GM10266 (cell line): ENCODE measurements around the gene C2CD3.
"Not testable (repeated sequence)": the region's sequence is repeated elsewhere in the genome, so short reads cannot be mapped to it uniquely, and the experiment has no call there.

Experiments used
- DNase-seq: peaks from one replicate; pipeline ENCODE4 v3.0.0; 2012; ENCODE audit errors: extremely low spot score
- TF ChIP-seq, protein P1 (sequence below): IDR thresholded peaks from 2 replicates; pipeline ENCODE4 v1.5.1; 2012; ENCODE audit warnings: mild to moderate bottlenecking, low read depth; ENCODE audit not compliant: control insufficient read depth, insufficient read depth; ENCODE audit errors: missing control alignments

The C2CD3 gene

GRCh38 chr11:74094393-74094792, 76.4 kb downstream of the C2CD3 start:
- TF ChIP-seq, protein P1, sequence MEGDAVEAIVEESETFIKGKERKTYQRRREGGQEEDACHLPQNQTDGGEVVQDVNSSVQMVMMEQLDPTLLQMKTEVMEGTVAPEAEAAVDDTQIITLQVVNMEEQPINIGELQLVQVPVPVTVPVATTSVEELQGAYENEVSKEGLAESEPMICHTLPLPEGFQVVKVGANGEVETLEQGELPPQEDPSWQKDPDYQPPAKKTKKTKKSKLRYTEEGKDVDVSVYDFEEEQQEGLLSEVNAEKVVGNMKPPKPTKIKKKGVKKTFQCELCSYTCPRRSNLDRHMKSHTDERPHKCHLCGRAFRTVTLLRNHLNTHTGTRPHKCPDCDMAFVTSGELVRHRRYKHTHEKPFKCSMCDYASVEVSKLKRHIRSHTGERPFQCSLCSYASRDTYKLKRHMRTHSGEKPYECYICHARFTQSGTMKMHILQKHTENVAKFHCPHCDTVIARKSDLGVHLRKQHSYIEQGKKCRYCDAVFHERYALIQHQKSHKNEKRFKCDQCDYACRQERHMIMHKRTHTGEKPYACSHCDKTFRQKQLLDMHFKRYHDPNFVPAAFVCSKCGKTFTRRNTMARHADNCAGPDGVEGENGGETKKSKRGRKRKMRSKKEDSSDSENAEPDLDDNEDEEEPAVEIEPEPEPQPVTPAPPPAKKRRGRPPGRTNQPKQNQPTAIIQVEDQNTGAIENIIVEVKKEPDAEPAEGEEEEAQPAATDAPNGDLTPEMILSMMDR = no peak
- DNase-seq = no peak

DNA sequence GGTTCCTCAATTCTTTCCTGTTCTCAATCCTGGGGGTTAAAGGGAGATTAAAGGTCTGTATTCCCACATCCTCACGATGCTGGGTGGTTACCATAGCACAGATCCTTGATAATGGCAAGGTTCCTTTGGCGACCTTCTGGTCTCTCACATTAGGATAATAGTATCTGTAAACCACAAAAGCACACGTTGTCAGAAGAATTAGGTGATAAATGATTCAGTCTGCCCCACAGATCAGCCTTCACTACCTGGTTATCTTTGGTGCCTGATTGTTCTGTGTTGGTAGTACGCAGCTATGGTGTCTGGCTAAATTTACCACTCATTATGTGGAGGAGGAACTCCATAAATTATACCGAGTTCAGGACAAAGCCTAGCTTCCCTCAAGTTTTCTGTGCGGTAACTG, 78.4 kb downstream of the C2CD3 start:
- no peak for DNase-seq
- TF ChIP-seq, protein P1 = no peak

- TF ChIP-seq, protein P1 = no peak
Measured at GRCh38 chr11:74091549-74091948, 79.3 kb downstream of the C2CD3 start.

DNA sequence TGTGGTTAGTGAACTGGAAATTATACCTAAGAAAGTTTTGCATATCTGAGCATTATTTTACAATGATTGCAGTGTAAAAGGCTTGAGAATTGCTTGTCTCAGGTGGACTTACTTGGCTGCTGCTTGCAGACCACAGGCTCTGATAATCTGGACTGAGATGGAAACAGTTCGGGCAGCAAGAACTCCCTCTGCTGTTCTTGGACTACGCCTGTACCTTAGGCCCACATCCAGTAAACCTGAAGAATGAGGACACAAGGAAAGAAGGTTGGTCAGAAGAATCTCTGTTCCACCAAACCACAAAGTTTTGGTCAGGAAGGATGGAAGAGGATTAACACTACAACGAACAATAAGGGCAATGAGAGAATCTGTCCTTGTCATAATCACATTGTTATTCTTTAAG, 80.1 kb downstream of the C2CD3 start:
- TF ChIP-seq, protein P1 = peak; percentile 30
- DNase-seq = no peak

More at GRCh38 chr11:74091549-74091948, 79.3 kb downstream of the C2CD3 start:
- DNase-seq = no peak

DNA sequence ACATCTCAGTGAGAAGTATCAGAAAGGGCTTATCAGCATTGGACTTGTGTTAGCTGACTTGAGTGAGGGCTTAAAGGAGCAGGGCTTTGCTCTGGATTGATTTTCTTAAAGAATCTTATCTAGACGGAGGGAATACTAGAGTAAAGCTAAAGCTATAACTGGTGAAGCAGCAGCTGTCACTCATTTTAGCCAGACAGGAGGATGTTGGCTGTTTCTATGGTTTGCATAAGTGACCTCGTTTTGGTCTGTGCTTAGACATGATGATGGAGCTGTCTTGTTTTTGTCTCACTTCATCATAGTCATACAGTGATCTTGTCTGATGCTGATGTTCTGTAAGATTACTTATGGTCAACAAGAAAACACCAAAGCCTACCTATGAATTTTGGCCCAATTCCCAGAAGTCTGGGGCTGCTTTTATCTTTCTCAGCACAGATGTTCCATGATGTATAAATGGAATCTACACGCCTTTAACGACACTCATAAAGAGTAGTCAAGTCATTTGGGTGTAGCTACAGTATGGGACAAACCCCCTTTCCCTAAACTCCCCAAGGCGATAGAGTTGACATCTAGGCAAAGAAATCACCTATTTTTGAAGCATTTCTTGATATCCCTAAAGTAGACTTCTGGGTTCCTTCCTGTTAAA, 84.4 kb downstream of the C2CD3 start:
- DNase-seq = no peak
- TF ChIP-seq, protein P1 = no peak

DNA sequence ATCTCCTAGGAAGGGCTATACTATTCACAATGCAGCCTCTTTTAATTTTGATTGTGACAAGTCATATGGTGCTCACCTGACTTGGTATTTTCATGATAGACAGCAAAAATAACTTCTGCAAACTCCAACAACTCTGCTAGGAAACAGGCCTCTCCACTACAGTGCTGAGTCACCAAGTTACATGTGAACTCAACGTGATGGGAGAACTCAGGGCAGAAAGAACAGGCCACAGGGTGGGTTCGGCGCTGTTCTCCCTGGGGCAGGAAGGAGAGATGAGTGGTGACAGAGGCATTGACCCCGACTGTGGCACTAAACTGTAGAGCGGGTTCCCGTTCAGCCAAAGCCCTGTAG, 85.3 kb downstream of the C2CD3 start:
- TF ChIP-seq, protein P1 = no peak
- no peak for DNase-seq

GRCh38 chr11:74084796-74085541, 85.8 kb downstream of the C2CD3 start:
- no peak for DNase-seq
- TF ChIP-seq, protein P1 = no peak

GRCh38 chr11:74083927-74084326, 86.9 kb downstream of the C2CD3 start:
- DNase-seq = not testable (repeated sequence)
